Measurements from ENCODE around the gene KRTAP22-2.

GRCh38 chr21:30615199-30615598 is 25.0 kb upstream of the KRTAP22-2 start:
- no peak for TF ChIP-seq CTCF (IDR thresholded peaks at IDR 0.05 in 8 of 11, conservative IDR thresholded peaks at IDR 0.05 in 3 of 11)
- no peak for TF ChIP-seq POLR2A (IDR thresholded peaks at IDR 0.05)
